Fibroblast of mammary gland (primary cell): ENCODE data around the gene JAGN1.

Experiments used
- DNase-seq: peaks from one replicate; pipeline ENCODE4 v3.0.0-alpha.2; 2010; ENCODE audit warnings: low read depth
- H3K4me3 ChIP-seq: 2 replicates; pipeline ENCODE4 v1.5.1; 2011; ENCODE audit warnings: low read depth, mild to moderate bottlenecking, low read length, moderate library complexity; ENCODE audit not compliant: control insufficient read depth
- CTCF ChIP-seq: conservative IDR thresholded peaks from 2 replicates; pipeline ENCODE4 v1.5.1; 2011; ENCODE audit warnings: low read depth, low read length, inconsistent platforms; ENCODE audit not compliant: control insufficient read depth, insufficient read depth

The JAGN1 gene

DNA sequence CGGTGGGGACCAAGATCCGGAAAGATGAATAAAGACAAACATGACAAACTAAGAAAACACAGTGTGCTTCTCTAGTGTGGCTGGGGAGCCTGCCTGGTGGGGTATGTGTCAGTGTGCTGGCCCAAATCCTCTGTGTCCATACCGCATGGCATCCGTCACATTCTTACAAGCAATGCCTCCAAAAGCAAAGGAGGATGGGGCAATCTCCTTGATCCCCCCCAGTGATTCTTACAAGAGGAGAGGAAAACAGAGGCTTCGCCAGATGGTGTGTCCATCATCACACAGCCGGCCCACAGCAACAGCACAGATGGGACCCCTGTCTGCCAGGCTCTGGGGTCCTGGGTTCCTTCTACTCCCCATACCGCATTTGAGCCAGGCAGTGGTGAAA is 25.9 kb downstream of the JAGN1 start:
- DNase-seq = peak; percentile 92
- H3K4me3 ChIP-seq = peak overlapping the region; percentile 63

GRCh38 chr3:9916734-9917680 is 26.6 kb downstream of the JAGN1 start, which contains the start of gene IL17RC:
Gene IL17RC (plus strand): TSS chr3:9917098. CDS start chr3:9917316, 218 bp downstream.
- peak within 1 kb of the TSS; percentile 63 for H3K4me3 ChIP-seq
- TF ChIP-seq CTCF = no peak
- peak; percentile 97 for DNase-seq

More for the DNA sequence above, 25.9 kb downstream of the JAGN1 start:
- TF ChIP-seq CTCF = no peak

DNA sequence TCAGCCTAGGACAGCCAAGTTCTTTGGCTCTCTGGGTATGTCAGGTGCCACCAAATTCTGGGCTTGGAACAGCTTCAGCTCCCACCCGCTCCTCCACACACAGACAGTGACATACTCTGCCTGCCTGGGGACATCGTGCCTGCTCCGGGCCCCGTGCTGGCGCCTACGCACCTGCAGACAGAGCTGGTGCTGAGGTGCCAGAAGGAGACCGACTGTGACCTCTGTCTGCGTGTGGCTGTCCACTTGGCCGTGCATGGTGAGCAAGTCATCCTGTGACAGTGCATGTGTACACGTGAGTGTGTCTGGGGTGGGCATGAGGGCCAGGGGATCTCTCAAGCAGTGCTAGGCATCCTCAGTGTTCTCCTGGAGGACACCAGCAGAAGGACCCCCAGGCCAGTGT is 27.4 kb downstream of the JAGN1 start:
- TF ChIP-seq CTCF = no peak
- H3K4me3 ChIP-seq = peak overlapping the region; percentile 63
- no peak for DNase-seq

DNA sequence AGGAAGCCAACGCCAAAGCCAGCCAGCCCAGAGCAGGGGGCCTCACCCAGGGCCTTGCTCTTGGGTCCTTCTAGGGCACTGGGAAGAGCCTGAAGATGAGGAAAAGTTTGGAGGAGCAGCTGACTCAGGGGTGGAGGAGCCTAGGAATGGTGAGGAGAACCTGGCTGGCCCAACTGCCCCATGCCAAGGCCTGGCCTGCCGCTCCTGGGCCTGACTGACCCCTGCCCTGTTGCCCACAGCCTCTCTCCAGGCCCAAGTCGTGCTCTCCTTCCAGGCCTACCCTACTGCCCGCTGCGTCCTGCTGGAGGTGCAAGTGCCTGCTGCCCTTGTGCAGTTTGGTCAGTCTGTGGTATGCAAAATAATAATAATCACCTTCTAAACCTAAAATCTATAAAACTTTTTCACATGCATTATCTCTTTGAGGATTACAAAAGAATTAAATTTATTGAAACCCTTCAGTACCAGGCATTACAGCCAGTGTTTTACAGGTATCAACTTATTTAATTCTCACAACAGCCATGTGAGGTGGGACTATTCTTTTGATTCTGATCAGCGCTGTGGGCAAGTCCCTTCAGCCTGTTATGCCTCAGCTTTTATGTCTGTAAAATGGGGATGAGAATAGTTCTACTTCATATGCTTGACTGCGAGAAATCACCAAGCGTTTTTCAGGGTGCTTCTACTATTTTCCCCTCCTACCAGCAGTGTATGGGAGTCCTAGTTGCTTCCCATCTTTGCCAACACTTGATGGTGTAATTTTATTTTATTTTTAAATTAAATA is 28.0 kb downstream of the JAGN1 start:
- H3K4me3 ChIP-seq = peak overlapping the region; percentile 63
- TF ChIP-seq CTCF = no peak
- DNase-seq = no peak

DNA sequence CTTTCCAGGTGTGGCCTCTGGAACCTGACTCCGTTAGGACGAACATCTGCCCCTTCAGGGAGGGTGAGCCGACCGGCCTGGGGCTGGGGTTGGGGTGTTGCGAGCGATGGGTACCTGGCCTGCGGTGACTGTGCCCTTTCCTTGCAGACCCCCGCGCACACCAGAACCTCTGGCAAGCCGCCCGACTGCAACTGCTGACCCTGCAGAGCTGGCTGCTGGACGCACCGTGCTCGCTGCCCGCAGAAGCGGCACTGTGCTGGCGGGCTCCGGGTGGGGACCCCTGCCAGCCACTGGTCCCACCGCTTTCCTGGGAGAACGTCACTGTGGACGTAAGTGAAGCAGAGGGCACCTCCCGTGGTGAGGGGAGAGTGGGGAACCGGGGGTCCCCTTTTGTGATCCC is 37.7 kb downstream of the JAGN1 start:
- no peak for DNase-seq
- H3K4me3 ChIP-seq = no peak overlapping the region
- no peak for TF ChIP-seq CTCF

- no peak for DNase-seq
- TF ChIP-seq CTCF = peak; percentile 16
- H3K4me3 ChIP-seq = no peak overlapping the region
Measured at GRCh38 chr3:9930804-9931418, 40.5 kb downstream of the JAGN1 start.
